GM06990 (cell line): ENCODE data around the gene UBN1.

Experiments
- DNase-seq: peaks from one replicate; pipeline ENCODE4 v3.0.0-alpha.2; 2011; ENCODE audit not compliant: insufficient read length; ENCODE audit errors: extremely low read depth
- H3K27me3 ChIP-seq: replicated peaks from 2 replicates; pipeline ENCODE4 v1.6.0; 2011; ENCODE audit warnings: low read length; ENCODE audit not compliant: control insufficient read depth, insufficient read depth
- H3K36me3 ChIP-seq: 2 replicates; pipeline ENCODE4 v1.5.1; 2011; ENCODE audit warnings: low read length; ENCODE audit not compliant: control insufficient read depth, insufficient read depth
- H3K4me3 ChIP-seq: replicated peaks from 2 replicates; pipeline ENCODE4 v1.5.1; 2011; ENCODE audit warnings: low read depth, mild to moderate bottlenecking, control low read depth, low read length
- CTCF ChIP-seq: IDR thresholded peaks from 2 replicates; pipeline ENCODE4 v1.5.1; 2011; ENCODE audit warnings: low read length, control low read depth, mild to moderate bottlenecking, inconsistent platforms; ENCODE audit not compliant: insufficient read depth, poor library complexity, severe bottlenecking

UBN1 gene

GRCh38 chr16:4911970-4912386 lies 64.7 kb downstream of the UBN1 start:
- Histone ChIP-seq H3K27me3 (no peaks in the 10 kb centered on the region), H3K4me3 (no peak overlapping the region), H3K36me3 (no peaks in the 10 kb centered on the region)
- TF ChIP-seq CTCF = no peak
- DNase-seq = no peak

GRCh38 chr16:4913130-4913773 lies 66.0 kb downstream of the UBN1 start:
- Histone ChIP-seq H3K36me3 (no peaks in the 10 kb centered on the region), H3K27me3 (no peaks in the 10 kb centered on the region; the same call in 1 of the 2 replicates), H3K4me3 (no peak overlapping the region)
- no peak for TF ChIP-seq CTCF
- DNase-seq = no peak

GRCh38 chr16:4913774-4914525 lies 66.7 kb downstream of the UBN1 start:
- DNase-seq = no peak
- TF ChIP-seq CTCF = no peak
- H3K36me3 ChIP-seq = no peaks in the 10 kb centered on the region
- no peak overlapping the region for H3K4me3 ChIP-seq
- no peaks in the 10 kb centered on the region; the same call in 1 of the 2 replicates for H3K27me3 ChIP-seq

- DNase-seq = no peak
- no peak for TF ChIP-seq CTCF
- Histone ChIP-seq H3K36me3 (no peaks in the 10 kb centered on the region), H3K27me3 (no peaks in the 10 kb centered on the region; the same call in 1 of the 2 replicates), H3K4me3 (no peak overlapping the region)
These were observed 67.4 kb downstream of the UBN1 start for GRCh38 chr16:4914528-4915225.

- no peaks in the 10 kb centered on the region for H3K36me3 ChIP-seq
- no peak overlapping the region for H3K4me3 ChIP-seq
- TF ChIP-seq CTCF = no peak
- DNase-seq = no peak
- H3K27me3 ChIP-seq = no peaks in the 10 kb centered on the region; the same call in 1 of the 2 replicates
These were observed 68.0 kb downstream of the UBN1 start for GRCh38 chr16:4915226-4915761.
